ENCODE measurements around the gene NDUFA11.
"Not testable (repeated sequence)": the region's sequence is repeated elsewhere in the genome, so short reads cannot be mapped to it uniquely, and the experiment has no call there.

The NDUFA11 gene

DNA sequence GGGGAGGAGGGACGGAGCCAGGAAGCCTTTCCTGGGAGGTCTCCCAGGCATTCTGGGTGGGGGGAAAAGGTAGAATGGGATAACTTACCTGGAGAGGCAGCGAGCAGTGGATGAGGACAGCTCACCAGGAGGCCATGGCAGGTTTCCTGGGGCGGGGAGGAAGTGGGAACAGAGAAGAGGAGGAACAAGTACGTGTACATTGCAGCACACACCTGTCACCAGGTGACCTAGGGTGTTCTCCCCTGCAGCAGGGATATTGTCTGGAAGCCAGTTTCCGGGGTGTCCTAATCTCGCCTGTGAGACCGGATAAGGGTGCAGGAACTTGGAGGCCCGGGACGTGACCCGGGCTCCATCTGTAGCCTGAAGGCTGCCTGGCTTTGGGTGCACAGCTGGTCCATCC is 52.3 kb downstream of the NDUFA11 start, which contains the start of gene FUT3:
TSS of gene FUT3 (minus strand) at position 148 of the 400 bp plus-strand sequence.
- DNase-seq, result no peak

DNA sequence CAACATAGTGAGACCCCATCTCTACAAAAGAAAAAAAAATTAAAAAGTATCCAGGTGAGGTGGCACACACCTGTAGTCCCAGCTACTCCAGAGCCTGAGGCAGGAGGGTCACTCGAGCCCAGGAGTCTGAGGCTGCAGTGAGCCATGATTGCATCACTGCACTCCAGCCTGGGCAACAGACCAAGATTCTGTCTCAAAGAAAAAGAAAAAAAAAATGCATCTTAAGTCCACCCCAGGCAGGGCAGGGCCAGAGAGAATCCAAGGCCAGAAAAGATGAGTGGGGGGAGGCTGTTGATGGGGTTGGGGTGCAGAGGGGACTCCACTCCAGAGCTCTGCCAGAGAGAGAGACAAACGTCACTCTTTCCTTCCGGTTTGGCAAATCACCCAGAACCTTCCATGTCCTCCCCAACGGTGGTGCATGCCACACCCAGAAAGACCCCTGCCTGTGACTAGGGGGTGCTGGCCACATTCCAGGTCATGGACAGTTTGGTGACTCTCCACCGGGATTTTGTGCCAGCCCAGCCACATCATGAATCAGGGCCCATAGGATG is 52.8 kb downstream of the NDUFA11 start:
- peak; percentile 57 for DNase-seq

DNA sequence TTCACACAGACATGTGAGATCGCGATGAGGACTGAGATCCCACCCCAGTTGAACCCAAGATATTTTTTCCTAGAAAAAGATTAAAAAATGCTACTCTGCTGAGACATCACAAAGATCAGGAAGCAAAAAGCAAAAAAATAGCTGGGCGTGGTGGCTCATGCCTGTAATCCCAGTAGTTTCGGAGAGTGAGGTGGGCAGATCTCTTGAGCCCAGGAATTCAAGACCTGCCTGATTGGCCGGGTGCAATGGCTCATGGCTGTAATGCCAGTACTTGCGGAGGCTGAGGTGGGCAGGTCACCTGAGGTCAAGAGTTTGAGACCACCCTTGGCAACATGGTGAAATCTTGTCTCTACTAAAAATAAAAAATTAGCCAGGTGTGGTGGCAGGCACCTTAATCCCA is 53.4 kb downstream of the NDUFA11 start:
- no peak for DNase-seq

DNA sequence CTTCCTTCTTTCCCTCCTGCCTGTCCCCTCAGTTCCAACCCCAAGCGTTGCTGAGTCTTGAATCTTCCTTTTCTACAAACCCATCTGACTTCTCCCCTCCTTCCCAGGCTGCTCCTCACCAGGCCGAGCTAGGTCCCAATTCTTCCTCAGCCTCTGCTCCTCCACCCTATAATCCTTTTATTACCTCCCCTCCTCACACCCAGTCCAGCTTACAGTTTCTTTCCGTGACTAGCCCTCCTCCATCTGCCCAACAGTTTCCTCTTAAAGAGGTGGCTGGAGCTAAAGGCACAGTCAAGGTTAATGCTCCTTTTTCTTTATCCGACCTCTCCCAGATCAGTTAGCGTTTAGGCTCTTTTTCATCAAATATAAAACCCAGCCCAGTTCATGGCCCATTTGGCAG is 55.0 kb downstream of the NDUFA11 start:
- not testable (repeated sequence) for DNase-seq

DNA sequence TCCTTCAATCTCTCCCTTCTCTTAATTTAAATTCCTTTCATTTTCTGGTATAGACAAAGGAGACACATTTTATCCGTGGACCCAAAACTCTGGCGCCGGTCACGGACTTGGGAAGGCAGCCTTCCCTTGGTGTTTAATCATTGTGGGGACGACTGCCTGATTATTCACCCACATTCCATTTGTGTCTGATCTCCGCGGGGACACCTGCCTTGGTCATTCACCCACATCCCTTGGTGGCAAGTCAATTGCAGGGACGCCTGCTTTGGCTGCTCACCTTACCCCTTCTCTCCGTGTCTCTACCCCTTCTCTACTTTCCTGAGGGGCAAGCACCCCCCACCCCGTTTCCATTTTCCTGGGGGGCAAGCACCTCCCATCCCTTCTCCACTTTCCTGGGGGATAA is 55.7 kb downstream of the NDUFA11 start:
- DNase-seq, result not testable (repeated sequence)
